GM10266 (cell line): Measurements from ENCODE around the gene HSDL2.

Source experiments
- DNase-seq: peaks from one replicate; pipeline ENCODE4 v3.0.0; 2012; ENCODE audit errors: extremely low spot score
- TF ChIP-seq, protein P1 (sequence below): IDR thresholded peaks from 2 replicates; pipeline ENCODE4 v1.5.1; 2012; ENCODE audit warnings: mild to moderate bottlenecking, low read depth; ENCODE audit not compliant: control insufficient read depth, insufficient read depth; ENCODE audit errors: missing control alignments

Gene HSDL2

DNA sequence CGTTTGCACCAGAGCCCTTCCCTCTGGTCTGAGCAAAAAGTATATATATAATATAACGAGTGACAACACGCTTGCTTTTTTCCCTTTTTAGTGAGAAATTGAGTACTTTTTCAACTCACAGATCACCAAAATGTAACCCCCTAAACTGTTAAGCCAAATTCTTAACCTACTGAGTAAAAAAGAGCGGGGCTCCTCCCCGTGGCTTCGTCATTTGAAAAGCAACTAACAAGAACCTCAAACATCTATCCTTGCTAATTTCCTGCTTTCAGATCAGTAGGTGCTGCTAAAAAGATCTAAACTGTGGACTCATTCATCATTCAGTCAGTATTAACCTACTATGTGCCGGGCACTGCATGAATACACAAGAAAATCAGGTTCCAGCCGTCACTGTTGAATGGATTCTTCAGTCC is 45.5 kb upstream of the HSDL2 start:
- DNase-seq = peak; percentile 51
- TF ChIP-seq, protein P1, sequence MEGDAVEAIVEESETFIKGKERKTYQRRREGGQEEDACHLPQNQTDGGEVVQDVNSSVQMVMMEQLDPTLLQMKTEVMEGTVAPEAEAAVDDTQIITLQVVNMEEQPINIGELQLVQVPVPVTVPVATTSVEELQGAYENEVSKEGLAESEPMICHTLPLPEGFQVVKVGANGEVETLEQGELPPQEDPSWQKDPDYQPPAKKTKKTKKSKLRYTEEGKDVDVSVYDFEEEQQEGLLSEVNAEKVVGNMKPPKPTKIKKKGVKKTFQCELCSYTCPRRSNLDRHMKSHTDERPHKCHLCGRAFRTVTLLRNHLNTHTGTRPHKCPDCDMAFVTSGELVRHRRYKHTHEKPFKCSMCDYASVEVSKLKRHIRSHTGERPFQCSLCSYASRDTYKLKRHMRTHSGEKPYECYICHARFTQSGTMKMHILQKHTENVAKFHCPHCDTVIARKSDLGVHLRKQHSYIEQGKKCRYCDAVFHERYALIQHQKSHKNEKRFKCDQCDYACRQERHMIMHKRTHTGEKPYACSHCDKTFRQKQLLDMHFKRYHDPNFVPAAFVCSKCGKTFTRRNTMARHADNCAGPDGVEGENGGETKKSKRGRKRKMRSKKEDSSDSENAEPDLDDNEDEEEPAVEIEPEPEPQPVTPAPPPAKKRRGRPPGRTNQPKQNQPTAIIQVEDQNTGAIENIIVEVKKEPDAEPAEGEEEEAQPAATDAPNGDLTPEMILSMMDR = no peak

DNA sequence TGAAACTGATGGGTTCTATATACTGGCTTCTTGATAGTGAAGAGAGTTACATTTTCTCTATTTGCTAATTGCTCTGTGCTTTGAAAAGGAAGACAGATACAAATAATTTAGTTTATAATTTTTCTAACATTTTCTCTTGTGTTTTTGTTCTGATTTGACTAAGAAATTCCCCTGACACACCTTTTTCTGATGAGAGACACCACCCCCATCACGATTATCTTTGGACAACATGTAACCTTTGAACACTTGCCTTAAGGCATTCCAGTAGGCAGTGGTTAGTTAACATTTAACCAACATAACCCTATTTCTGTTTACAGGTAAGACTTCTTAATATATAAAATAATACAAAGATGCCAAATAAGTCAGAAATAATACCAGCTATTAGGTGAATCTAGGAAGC is 42.4 kb upstream of the HSDL2 start:
- TF ChIP-seq, protein P1 = no peak
- no peak for DNase-seq

DNA sequence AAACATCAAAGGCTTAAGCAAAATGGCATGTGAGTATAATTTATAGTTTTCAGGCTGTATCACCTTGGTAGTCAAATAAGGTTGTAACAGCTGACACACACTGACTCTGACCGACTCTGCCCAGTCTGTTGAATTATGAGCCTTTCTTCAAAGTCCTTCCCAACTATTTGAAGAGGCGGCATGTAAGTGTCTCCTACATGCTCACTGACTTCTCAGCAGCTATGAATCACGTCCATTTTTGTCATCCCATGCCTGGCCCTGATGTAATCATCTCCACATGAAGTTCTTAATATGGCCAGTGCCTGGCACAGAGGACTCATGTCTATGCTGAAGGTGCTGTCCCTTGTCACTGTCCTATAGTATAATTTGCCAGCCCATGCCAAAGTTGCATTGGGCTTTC is 41.3 kb upstream of the HSDL2 start:
- TF ChIP-seq, protein P1 = no peak
- DNase-seq = no peak

DNA sequence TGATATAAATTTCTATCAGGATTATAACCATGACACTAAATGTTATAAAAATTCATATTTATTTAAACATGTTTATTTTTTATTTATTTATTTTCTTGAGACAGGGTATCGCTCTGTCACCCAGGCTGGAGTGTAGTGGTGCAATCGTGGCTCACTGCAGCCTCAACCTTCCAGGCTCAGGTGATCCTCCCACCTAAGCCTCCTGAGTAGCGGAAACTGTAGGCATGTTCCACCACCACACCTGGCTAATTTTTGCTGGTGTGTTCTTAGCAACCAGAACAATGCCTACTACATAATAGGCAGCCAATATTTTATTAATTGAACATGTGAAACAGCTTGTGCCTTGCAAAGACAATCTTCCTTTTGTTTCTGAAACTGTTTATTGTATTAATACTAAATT is 40.0 kb upstream of the HSDL2 start:
- DNase-seq = no peak

DNA sequence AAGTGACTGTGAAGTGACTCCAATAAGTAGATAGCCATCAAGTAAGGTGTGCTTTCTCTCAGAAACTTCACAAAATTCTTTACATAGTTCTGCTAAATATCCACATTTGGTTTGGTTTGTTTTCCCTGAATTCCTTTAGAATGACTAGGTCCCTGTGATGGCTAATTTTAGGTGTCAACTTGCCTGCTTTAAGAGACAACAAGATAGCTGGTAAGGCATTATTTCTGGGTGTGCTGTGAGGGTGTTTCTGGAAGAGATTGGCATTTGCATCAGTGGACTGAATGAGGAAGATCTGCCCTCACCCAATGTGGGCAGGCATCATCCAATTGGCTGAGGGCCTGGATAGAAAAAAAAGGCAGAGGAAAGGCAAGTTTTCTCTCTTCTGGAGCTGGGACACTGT is 38.2 kb upstream of the HSDL2 start:
- TF ChIP-seq, protein P1 = no peak
- no peak for DNase-seq

More for the DNA sequence above, 40.0 kb upstream of the HSDL2 start:
- TF ChIP-seq, protein P1 = no peak

DNA sequence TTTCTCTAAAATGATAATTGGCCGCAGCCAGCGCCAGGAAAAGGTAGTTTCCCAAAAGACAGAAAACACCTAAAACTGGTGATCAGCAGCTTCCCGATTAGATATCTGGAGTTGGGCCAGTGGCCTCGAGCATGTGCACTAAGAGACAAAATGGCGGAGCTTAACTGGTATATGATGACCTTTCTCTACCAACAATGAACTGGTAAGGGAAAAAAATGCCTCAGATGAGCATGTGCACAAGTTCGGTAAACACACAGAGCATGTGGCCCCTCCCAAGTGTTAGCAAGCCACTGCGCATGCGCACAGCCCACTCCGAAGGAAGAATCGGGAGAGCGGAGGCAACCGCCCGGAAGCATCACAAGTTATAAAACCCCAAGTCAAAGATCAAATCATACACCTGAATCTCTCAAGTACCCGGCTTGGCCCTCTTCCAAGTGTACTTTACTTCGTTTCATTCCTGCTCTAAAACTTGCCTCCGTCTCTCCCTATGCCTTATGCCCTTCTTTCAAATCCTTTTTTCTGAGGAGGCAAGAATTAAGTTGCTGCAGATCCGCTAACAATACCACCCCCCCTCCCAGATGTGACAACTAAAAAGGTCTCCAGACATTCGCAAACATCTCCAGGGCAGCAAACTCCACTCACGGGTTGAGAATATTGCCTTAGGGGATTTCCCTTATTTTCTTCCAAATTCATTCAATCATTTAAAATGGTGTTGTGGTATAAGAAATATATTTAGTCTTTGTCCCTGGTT is 31.5 kb upstream of the HSDL2 start:
- DNase-seq = no peak
- TF ChIP-seq, protein P1 = no peak

DNA sequence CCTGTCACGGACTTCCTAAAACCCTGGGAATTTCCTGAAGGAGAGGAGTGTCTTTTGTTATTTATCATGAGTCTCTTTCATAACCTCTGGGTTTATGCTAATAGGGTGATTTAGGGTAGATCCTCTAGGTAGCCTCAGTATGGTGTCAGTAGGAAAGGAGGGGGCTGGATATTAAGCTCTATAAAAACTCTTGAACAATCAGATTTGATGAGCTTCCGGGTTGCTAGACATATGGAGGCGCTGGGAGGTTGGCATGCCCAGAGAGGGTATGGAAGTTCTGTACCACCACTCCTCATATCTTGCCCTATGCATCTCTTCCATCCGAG is 30.9 kb upstream of the HSDL2 start:
- TF ChIP-seq, protein P1 = no peak
- DNase-seq = no peak
